ENCODE results near the gene PTPRN2.

PTPRN2 gene

DNA sequence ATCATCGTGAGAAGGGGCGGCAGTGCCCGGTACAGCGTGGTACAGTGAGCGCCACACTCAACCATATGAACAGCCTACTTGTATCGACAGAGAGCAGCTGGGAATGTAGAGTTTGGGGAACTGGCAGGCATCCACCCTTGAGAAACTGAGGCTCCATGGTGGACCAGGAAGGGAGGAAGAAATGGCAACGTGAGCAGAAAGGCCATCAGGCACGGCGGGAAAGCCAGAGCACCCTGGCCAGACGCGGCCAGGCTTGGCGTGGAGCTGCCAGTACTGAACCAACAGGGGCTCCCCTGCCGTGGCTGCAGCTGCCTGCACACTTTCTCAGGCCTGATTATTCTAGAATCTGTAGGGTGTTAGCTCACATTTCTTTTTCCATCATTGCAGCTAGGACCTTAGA is 442.3 kb downstream of the PTPRN2 start:
- DNase-seq, result no peak

DNA sequence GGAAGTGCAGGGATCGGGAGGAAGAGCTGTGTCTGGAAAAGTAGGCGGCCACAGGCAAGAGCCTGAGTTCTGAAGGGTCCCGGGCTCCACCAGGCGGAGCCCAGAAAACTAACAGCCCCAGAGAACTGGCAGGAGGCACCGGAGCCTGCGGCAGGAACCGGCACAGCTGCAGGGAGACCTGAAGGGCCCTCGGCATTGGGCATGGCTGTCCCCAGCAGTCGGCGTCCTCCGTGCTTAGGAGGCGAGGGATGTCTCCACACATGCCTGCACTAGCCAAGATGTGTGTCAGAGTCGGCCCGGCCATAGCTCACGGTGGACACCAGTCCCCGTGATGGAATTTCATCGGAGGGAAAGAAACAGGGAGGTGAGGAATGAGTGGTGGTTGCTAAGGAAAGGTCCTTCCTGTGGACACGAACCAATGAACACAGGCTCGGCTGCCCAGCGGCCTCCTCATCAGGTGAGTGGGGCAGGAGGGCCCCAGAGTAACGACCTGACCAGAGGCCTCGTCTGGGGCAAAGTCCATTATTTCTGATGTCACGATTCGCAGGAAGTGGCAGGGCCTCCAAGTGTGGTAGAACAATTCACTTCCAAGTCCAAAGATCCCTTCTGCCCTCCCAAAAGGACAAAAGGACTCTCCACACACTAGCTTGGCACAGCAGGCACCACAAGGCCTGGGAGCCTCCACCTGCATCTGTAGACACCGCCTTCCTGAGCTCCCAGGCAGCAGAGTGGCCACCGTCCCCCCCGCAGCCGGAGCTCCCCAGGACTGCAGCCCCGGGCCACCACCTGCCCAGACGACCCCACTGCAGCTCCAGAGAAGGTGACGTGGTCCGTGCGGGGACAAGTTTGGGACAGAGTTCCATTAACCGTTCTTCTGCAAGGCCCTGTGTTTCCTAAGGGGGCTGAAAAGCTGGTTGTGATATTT is 444.2 kb downstream of the PTPRN2 start:
- no peak for DNase-seq

DNA sequence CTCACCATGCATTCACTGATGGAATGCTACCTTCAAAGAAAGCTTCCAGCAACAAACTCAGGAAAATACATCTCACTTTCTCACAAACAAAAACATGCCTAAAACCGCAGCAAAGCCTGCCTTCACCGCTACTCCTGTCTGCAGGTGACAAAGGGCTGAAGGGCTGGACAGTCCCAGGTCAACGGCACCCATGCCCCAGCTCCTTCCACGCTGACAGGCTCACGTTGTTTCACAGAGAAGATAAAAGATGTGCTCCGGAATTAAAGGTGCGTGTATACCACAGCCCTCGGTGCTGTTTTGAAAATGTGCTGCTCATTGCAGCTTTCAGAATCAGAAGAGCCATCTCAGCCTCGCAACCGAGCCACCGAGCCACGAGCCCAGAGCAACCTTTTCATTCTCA is 445.0 kb downstream of the PTPRN2 start:
- DNase-seq, result no peak

DNA sequence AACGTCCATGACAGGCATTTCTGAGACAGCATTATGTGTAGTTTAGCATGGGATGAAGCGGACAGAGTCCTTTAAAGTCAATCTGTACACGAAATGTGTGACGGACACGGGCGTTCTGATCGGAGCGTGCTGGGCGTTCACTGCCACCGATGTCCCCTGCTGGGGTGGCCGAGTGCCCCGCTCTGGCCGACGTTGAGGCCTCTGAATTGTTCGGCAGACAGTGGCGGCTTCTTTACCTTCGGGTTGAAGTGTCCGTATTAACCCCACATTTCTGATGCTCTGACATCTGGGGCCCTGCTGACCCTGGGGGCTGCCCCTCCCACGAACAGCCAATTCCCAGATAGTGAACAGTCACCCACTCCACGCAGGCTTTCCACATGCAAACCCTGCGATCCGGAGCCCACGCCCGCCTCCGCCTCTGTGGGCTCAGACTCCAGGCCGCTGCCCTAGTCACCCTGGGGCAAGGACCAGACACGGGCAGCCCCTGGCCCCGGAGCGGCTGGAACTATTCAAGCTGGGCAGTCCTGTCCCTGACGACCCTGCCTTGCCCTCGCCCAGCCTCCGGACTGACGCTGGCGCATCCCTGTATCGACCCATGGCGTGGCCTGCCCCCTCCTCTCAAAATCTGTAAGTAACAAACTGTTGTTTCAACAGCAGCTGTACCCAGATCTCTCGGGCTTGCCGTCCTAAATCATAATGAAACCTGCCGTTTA is 445.7 kb downstream of the PTPRN2 start:
- DNase-seq, result no peak

DNA sequence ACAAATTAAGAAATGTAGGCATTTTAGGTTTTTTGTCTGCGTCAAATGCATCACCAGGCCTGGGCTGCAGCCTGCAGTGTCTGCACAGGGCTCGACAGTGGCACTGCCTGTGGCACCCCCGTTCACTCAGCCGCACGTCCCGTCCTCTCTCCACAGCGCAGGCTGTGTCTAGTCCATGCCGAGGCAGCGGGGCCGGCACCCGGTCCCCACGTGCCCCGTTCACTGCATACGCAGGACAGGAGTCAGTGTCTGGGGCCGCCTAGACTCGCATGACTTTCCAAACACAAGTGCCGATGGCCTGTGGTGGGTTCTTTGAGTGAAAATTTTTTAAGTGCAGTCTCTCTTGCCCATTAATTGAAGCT is 446.4 kb downstream of the PTPRN2 start:
- no peak for DNase-seq

DNA sequence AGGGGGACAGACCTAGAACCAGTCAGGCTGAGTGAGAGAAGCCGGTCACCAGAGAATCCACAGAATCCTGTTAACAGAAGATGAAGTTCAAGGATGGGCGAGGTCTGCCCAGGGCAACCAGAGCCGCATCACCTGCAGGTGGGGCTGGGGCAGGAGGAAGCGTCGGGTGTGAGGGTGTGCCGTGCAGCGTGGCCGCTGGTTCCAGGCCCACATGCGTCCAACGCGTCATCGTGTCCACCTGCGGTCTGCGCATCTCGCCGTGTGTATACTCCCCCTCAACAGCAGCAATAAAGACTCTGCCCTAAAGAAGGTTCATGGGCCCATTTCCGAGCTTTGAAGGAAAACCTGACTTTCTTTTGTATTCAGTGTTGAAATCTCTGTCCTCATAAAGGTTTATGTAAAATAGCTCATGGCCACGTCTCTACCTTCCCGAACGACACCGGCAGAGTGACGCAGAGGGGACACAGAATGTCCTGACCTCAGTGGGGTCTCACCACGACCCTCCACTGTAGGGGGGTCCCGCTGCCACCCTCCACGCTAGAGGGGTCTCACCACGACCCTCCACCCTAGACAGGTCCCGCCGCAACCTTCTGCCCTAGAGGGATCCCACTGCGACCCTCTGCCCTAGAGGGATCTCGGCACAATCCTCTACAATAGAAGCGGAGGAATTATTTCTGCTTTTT is 446.9 kb downstream of the PTPRN2 start:
- DNase-seq, result no peak

DNA sequence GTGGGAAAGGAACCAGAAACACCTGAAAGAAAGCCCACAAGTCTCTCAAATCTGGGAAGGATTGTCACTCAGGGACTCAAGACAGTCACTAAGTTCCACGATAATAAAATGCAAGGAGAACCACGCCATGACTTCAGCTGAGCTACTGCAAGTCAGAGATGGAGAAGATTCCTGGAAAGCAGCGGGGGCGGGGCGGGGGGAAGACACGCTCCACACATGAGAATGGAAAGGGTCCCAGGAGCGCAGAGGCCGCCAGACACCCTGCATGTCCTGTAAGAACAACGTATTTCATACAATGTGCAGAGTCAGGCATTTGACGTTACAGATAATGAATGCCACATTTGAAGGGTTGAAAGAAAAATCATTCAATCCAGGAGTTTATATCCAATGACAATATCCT is 448.1 kb downstream of the PTPRN2 start:
- no peak for DNase-seq

DNA sequence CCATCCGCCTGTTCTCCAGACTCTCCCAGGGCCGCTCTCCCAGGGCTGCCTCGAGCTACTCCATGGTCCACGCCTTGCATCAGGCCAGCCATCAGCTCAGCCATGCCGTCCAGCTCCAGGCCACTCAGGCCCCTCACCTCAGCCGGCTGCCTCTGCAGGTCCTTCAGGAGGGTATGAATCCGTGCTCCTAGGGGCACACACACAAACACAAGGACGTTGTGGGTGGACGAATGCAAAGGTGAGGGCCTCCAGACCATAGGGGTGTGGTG is 449.4 kb downstream of the PTPRN2 start:
- no peak for DNase-seq

DNA sequence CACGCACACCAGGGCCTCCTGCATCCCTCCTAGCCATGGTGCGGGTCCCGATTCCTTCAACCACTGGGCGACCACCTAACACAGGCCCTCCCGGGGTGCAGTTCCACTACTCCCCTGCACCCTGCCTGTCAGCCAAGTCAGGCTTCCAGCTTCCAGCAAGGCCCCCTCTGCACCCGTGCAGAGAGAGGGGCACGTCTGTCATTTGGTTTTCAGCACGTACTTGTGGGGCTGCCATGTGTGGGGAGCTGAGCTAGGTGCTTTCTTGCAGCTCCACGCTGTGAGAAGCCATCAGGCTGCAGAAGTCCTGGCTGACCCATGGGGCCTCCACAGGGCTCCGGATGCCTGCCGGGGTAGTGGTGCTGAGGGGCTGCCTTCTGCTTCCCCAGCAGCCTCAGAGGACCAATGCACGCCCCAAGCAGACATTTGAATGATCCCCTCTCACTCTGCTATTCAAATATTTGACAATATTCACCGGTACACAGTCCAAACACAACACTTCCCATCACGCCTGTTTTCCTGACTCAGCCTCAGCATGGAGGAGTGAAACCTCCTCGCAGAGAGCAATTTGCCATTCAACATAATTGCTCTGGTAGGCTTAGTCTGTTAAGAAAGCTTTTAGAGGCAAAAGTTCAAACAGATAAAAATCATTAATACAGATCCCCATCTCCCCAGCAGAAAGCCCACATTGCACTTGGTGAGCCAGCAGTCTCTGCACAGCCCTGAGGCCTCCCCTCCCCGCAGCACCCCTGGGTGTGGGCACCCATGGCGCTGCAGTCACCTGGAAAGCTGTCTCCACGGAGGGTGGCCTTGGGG is 449.9 kb downstream of the PTPRN2 start:
- DNase-seq, result no peak

DNA sequence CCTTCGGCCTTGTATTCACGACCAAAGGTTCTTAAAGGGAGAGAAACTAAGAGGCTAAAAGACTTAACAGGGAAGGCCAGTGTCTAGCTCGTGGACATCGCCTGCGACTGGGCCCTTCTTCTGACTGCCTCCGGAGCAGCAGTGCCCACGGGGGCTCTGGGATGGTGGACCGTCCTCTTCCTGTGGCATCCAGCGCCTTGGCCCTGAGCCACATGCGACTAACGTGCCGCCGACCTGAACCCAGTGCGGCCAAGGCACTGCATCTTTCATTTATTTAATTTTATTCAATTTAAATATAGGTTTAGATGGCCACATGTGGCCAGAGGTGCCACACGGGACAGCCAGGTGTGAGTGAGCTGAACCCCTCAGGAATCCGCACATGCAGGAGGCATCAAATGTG is 451.7 kb downstream of the PTPRN2 start:
- no peak for DNase-seq

DNA sequence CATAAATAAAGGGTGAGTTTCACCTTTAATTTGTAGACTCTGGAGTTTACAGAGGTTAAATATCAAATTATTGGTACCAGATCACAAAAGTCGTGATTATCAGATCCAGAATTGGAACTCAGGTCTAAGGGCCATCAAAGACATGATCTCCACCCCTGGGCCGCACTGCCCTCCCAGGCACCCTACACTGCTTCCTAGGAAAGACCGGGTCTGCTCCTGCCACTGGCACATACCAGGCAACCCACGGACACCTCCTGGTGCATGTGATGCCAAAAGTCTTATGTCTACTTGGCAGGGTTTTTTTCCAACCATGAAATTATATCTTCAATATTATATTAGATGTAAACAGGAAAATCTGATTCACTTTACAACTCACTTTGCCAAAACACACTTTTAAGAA is 452.8 kb downstream of the PTPRN2 start:
- no peak for DNase-seq

DNA sequence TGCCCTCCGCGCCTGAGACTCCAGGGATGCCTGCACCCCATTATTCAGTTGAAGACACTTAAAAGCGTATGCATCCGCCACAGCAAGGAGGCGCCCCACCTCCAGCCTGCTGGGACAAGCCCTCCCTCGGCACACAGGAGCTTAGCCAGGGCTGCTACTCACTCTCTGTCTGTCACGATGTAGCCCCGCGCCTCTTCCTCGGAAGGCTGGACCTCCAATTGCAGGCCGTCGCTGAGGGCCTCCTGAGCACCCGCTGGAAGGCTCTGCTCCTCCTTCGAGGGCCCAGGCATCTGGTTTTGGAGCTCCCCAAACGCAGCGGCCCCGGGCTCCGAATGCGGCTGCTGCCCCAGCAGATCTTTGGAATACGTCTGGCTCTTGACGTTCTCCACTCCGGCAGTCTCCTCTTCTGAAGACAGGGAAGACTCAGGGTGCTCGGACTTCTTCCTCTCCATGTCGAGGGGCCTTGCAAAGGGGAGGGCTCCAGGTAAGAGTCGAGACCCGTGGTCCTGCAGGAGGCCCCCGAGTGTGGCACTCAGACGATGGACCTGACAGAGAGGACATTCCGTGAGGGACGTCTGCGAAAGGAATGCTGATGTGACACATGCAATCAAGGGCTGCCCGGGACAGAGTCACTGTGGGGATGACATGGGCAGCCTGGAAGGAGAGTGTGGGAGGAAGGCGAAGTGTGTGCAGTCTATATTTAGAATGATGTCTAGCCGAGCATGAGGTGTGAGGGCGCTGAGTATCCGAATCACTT is 453.9 kb downstream of the PTPRN2 start:
- no peak for DNase-seq

DNA sequence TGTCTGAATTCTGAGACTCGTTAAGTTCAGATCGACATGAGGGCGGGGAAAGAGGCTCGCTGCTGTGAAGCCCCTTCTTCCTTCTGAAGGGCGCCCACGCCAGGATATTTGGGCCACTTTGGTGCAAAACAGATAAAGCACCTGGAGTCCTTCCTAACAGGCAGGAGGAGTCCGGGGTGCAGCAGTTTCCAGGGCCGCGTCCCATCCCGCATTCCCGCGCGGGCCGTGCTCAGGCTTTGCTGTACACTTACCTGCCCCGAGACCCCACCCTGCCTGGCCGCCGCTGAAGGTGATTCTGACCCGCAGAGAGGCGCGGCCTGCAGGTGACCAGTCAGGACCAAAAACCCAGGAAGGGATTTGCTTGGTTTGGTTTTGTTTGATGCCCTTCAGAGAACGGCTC is 454.6 kb downstream of the PTPRN2 start:
- DNase-seq, result no peak

DNA sequence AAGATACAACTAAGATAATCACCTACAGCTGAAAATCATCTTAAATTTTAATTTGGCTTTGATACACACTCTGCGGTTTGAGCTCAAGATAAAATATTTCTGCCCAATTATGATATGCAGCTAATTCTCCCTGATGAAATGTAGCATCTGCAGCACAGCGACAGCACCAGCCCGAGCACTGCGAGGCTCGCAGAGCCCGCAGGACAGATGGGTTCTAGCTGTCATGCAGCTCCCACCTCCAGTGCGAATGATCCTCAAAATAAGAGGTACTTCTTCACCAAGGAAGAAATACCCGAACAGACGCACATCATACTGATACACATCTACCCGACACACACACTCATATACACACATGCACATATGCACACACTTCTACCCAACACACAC is 457.6 kb downstream of the PTPRN2 start:
- no peak for DNase-seq

DNA sequence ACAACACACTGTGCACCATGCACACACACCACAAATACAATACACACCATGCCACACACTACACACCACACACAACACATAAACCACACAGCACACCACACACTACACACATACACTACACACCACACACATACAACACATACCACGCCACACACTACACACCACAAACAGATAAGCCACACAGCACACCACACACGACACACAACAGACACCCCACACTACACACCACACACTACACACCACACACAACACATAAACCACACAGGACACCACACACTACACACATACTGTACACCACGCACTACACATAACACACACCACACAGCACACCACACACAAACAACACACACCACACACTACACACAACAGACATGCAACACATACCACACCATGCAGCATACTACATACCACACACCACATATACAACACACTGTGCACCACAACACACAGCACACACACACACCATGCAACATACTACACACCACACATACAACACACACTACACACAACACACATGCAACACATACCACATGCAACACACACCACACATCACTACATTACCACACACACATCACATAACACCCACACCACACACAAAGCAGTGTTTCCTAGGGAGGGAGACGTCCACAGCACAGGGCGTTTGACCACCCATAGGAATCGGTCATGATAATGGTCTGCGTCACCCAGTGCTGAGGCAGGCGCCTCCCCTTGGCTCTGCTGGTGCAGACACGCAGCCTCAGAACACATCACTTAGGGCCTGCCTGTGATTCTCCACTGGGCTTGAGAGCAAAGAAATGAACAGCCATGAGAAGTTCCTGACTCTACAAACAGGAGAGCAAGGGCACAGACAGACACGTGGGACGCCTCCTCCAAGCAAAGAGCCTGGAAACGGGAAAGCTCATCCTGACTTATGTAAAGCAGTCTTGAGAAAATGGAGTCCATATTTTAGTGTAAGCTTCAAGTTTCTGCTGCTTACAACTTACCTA is 458.3 kb downstream of the PTPRN2 start:
- no peak for DNase-seq

DNA sequence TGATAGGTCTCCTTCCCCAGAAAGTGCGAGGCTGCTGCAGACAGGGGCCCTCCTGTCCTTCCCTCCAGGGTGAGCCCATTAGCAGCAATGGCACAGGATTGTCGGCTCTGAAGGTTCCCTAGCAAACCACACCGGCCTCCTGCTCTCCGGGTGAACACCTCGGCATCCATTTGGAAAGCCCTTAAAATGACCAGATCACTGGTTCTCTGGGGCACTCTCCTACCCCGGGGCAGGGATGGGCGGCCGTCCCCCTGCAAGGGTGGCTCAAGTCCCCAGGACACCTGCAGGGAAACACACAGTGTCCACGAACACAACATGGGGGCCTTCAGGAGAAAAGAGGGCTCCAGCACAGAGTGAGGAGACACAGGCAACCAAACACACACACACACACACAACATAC is 459.1 kb downstream of the PTPRN2 start:
- DNase-seq, result no peak

DNA sequence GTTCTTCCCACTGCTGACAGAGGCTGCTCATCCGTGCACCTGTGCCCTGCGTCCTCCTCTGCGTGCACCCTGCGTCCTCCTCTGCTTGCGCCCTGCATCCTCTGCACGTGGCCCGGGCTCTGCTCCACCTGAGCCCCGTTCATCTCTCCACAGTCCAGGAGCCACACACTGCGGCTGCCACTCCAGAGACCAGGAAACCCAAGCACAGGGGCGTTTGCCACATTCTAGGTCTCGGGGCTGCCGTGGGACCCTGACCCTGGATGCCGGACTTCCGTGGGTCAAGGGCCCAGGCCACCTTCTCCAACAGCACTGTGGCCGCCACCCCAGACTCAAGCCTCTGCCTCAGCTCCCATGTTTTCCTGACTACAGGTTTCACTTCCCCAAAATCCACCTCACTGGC is 460.4 kb downstream of the PTPRN2 start:
- no peak for DNase-seq

DNA sequence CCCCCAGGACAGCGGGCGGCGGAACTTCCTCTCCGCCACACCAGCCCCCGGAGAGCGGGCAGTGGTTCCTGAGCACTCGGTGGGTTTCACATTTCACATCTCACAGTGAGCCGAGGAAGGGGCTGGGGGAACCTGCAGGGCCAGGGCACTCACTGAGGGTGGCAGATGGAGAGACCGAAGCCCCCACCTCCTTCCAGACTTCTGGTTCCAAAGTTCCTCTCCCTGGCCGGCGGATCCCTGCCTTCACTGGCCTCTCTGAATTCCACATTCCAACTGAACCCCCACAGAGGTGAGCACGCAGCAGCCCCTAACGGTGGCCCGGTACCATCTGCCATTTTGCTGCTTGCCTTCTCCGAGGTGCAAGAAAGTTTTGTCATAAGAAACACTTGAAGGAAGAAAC is 461.0 kb downstream of the PTPRN2 start:
- DNase-seq, result no peak

DNA sequence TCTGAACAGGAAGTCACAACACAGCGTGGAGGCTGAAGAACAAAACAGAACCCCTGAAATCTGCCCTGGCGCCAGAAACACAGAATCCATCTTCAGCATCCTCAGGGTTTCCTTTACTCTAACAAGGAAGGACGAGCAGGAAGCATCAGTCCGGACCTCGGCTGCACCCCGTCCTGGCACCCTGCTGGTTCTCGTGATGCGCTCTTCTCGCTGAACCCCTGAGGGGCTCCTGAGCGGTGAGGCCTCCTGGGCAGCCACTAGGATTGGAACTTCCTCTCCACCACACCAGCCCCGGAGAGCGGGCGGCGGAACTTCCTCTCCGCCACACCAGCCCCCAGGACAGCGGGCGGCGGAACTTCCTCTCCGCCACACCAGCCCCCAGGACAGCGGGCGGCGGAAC is 461.9 kb downstream of the PTPRN2 start:
- DNase-seq, result no peak

DNA sequence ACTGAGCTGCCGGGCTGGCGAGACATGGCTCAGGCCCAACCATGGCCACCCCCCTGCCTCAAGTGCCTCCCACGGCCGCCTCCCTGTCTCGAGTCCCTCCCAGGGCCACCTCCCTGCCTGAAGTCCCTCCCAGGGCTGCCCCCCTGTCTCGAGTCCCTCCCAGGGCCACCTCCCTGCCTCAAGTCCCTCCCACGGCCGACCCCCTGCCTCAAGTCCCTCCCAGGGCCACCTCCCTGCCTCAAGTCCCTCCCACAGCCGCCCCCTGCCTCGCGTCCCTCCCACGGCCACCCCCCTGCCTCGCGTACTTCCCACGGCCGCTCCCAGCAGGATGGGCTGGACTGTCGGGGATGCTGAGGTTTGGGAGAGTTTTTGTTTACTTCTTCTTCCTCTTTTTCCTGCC is 462.5 kb downstream of the PTPRN2 start:
- DNase-seq, result no peak

DNA sequence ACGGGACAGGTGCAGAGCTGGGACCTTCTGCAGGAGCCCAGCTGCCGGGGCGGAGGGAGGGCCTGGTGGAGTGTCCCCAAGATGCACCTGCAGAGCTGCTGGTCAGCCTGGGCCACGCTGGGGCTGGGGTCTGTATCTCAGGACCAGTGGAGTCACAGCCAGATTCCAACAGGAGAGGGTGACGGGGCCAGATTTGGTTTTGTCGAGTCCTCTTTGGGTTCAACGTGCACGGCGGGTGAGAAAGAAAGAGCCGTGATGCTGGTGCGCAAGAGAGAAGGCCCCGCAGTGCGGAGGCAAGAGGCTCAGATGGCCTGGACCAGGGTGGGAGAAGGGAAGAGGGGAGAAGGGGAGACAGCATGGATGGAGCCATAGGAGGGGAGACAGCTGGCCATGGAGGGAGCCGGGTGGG is 462.9 kb downstream of the PTPRN2 start:
- DNase-seq, result no peak

All from NCI-H524 (cell line).